Activated CD4-positive, alpha-beta T cell treated with anti-CD3 and anti-CD28 coated beads for 48 hours (primary cell): ENCODE results near the gene FOXP1.

Source experiments
- DNase-seq: peaks from one replicate; pipeline ENCODE4 v3.0.0-alpha.2; 2020

Gene FOXP1

GRCh38 chr3:71392251-71392650 is 191.3 kb downstream of the FOXP1 start:
- DNase-seq = no peak

- DNase-seq = no peak
These were observed 192.2 kb downstream of the FOXP1 start for GRCh38 chr3:71391361-71391760.

GRCh38 chr3:71389911-71390573 is 193.5 kb downstream of the FOXP1 start:
- DNase-seq = peak; percentile 47

- no peak for DNase-seq
These were observed 194.3 kb downstream of the FOXP1 start for GRCh38 chr3:71389191-71389590.

DNA sequence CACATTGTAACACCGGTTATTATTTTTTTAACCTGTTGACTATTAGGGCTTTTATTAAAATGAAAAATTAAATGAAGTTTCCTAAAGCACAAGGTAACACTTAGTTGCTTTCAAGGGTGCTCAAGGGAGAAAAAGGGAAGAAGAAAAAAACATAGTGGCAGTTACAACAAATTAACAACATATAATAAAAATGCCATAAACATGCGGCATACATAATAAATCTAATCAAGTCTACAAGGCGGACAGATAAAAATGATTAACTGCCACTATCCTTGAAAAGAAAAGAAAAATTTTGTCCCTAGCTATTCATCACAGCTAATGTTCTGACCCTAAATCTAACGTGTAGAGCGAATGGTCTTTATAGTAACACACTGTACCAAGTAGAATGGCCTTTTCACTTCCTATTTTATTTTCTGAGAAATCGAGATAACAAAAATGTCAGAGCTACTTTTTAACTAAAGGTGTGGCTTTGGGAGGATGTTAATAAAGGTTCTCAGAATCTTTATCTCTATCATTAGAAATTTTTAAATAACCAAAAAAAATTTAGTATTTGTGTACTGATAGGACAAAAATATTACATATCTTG is 194.9 kb downstream of the FOXP1 start:
- no peak for DNase-seq

GRCh38 chr3:71387586-71387985 is 195.9 kb downstream of the FOXP1 start:
- DNase-seq = no peak

DNA sequence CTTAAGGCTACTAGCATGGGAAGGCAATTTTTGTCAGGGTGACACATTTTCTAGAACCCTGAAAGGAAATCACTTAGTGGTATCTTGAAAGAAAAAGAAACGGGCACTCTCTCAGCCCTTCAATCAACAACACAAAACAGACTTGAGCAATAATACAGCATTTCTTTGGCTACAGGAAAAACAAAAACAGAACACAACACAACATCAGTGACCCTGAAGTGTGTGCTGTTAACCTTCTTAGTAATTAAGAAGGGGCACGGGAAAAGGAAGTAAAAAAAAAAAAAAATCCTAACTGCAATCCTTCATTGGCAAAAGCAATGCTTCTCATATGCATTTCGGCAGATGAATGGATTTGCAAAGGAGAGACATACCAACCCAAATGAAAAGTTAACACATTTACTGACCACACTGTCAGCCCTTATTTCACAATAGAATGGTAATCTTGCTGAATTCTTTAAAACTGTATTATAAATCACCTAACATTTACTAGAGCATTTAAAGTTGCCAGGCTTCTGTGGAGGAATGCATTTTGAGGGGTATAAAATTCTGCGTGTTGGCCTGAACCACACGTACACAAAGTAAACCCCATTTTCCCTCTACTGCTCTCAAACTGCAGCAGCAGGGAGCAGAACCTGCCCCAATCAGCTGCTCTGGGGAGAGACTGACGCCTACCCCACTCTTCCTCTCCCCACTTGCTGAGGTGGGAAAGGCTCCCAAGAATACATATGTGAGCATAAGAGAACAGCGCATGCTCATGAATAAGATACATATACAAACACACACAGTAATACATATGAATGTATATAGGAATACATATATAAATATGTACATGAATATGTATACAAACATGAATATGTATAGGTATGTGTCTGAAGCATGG is 198.5 kb downstream of the FOXP1 start:
- DNase-seq = no peak

DNA sequence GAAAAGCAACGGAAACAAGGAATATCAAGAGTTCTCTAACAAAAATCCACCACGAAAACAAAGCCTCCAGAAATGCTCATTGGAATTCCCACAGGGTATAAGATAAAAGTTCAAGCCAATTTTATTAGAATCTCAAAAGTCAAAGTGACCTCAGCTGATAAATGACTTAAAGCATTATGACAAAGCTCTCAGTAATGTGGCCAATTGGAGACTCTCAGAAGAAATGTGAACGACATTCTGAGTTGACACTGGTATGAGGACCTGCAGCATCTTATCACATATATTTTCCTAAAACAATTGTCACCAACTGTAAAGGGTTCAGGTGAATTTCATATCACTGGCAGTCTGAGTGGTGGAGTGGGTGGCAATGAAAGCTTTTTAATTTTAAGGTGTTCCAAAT is 199.1 kb downstream of the FOXP1 start:
- DNase-seq = no peak

DNA sequence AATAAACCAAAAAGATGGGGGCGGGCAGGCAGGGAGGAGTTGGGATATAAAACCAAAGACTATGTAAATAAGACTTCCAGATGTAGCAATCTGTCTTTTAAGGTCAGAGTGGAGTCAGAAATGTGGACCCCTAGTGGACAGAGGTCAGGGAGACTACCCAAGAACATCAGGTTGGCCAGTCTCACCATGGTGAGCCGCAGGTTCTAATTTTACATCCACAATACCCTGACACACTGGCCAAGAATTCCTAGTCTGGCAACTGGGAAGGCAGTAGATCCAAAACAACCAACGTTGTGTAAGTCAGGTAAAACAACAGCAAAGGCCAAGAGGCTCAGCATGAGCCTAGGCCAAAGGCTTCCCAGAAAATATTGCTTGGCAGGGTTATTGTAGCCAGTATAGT is 203.4 kb downstream of the FOXP1 start:
- DNase-seq = no peak

- no peak for DNase-seq
These were observed 205.0 kb downstream of the FOXP1 start for GRCh38 chr3:71378509-71378908.

- no peak for DNase-seq
These were observed 206.6 kb downstream of the FOXP1 start for GRCh38 chr3:71376911-71377310.

GRCh38 chr3:71376503-71376902 is 207.0 kb downstream of the FOXP1 start:
- DNase-seq = no peak

DNA sequence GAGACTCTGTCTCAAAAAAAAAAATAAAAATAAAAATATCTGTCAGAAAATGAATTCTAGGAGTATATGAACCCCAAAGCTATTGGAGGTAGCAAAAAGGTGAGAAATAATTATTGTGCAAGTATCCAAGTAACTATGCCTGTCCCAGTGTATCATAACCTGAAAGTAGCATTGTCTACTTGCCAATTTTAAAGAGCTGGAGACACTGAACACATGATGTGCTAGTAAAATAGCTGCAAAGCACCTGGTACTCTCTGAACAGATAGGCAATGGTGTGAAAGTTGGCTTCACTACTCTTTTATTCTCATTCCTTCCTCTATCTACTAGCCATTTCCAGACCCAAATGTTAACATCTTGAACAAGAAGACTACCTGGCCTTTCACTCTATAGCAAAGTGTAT is 208.9 kb downstream of the FOXP1 start:
- DNase-seq = no peak

- DNase-seq = no peak
These were observed 210.5 kb downstream of the FOXP1 start for GRCh38 chr3:71372911-71373637.

GRCh38 chr3:71372241-71372768 is 211.2 kb downstream of the FOXP1 start:
- no peak for DNase-seq

- DNase-seq = no peak
These were observed 212.2 kb downstream of the FOXP1 start for GRCh38 chr3:71371282-71371681.

GRCh38 chr3:71370467-71370866 is 213.1 kb downstream of the FOXP1 start:
- DNase-seq = no peak

DNA sequence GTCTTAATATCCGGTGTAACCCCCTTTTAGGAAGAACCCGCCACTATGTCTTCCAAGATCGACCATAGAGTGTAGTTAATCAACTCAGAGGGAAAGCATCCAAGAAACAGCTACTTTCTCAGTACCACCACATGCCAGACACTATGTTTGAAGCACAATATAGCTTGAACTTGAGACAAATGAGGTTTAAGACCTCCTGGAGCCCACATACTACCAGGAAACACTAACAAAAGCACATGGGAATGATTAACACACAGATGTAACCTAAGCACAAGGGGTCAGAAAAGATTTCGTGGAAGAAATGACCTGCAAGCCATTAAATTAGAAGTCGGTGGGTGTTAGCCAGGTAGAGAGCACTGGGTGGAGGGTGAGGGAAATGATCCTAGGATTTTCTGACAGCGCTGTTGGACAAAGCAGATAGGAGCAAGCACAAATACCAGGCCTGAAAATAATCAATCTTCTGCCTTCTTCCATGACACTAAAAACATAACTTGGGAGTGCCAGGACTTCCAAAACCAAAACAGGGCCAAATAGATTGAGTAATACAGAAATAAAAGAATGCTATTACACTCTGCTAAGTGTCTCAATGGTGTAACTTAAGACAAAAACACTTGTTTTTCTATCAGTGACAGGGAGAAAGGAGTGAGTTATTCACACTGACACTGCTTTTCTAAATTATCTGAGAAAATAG is 213.7 kb downstream of the FOXP1 start:
- DNase-seq = no peak

- no peak for DNase-seq
These were observed 216.4 kb downstream of the FOXP1 start for GRCh38 chr3:71366988-71367604.

GRCh38 chr3:71361334-71361890 is 222.1 kb downstream of the FOXP1 start:
- no peak for DNase-seq

GRCh38 chr3:71360764-71361163 is 222.8 kb downstream of the FOXP1 start:
- peak; percentile 52 for DNase-seq

DNA sequence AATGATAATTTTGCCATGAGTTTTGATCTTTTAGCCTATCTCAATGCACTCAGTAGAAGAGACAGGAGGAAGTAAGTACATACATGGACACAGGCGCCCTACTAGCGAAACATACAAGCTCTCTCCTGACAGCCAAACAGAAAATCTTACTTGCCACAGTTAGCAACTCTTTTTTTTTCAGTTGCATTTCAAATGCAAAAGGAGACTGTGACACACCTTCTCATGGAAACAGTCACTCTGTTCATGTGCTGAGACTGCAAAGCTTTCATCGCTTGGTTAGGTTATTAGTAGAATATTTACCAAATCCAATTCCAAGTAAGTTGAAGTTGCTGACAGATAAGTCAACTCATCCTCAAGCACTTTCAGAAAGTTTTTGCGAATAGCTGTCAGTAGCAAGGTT is 223.3 kb downstream of the FOXP1 start:
- DNase-seq = no peak
